Measurements from ENCODE around the gene COL1A2.
A peak's percentile ranks its signal among the peaks of the same experiment; 100 is the strongest.

The COL1A2 gene

GRCh38 chr7:94391726-94392392 is 2.8 kb upstream of the COL1A2 start:
- Histone ChIP-seq H3K27me3 (ENCODE audit: insufficient read depth, low read length) (no peaks in the 10 kb centered on the region), H3K9me3 (ENCODE audit: low read length) (no peaks in the 10 kb centered on the region), H3K4me1 (ENCODE audit: insufficient read depth, low read length) (peaks cover 28% of the 10 kb centered on the region), H3K36me3 (ENCODE audit: insufficient read depth, low read length) (no peaks in the 10 kb centered on the region), H2AFZ (ENCODE audit: low read depth, low read length) (peak overlapping the region; percentile 93), H3K4me3 (ENCODE audit: low read length) (peak overlapping the region; percentile 27)

DNA sequence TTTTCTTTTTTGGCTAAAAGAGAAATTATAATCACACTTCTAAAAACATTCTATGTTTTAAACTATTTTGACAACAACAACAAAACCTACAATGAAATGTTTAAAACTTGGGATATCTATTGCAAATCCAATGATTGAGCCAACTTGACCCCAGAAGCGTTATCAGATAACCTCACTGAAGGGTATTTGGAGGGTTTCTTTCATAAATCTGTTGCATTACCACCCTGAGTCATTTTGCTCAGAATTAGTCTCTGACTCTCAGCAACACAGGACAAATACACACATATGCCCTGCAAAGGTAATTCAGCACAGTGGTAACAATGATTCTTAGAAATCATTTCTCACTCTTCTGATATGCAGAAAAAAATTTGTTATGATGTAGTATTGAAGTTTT is 2.3 kb upstream of the COL1A2 start:
- H3K4me3 ChIP-seq (ENCODE audit: low read length): no peak overlapping the region
- H2AFZ ChIP-seq (ENCODE audit: low read depth, low read length): peak overlapping the region; percentile 93
- no peaks in the 10 kb centered on the region for H3K36me3 ChIP-seq (ENCODE audit: insufficient read depth, low read length)
- no peaks in the 10 kb centered on the region for H3K27me3 ChIP-seq (ENCODE audit: insufficient read depth, low read length)
- H3K9me3 ChIP-seq (ENCODE audit: low read length): no peaks in the 10 kb centered on the region
- H3K4me1 ChIP-seq (ENCODE audit: insufficient read depth, low read length): peaks cover 28% of the 10 kb centered on the region

GRCh38 chr7:94393246-94394108 is 1.2 kb upstream of the COL1A2 start:
- Histone ChIP-seq H3K9me3 (ENCODE audit: low read length) (no peaks in the 10 kb centered on the region), H3K4me1 (ENCODE audit: insufficient read depth, low read length) (peaks cover 28% of the 10 kb centered on the region), H3K27me3 (ENCODE audit: insufficient read depth, low read length) (no peaks in the 10 kb centered on the region), H3K36me3 (ENCODE audit: insufficient read depth, low read length) (no peaks in the 10 kb centered on the region), H3K4me3 (ENCODE audit: low read length) (no peak overlapping the region), H2AFZ (ENCODE audit: low read depth, low read length) (peak overlapping the region; percentile 93)

- H3K9me3 ChIP-seq (ENCODE audit: low read length): no peaks in the 10 kb centered on the region
- no peak overlapping the region for H3K4me3 ChIP-seq (ENCODE audit: low read length)
- peaks cover 28% of the 10 kb centered on the region for H3K4me1 ChIP-seq (ENCODE audit: insufficient read depth, low read length)
- no peaks in the 10 kb centered on the region for H3K36me3 ChIP-seq (ENCODE audit: insufficient read depth, low read length)
- no peak overlapping the region for H2AFZ ChIP-seq (ENCODE audit: low read depth, low read length)
- no peaks in the 10 kb centered on the region for H3K27me3 ChIP-seq (ENCODE audit: insufficient read depth, low read length)
Observed at GRCh38 chr7:94394109-94394436, 622 bp upstream of the COL1A2 start.

DNA sequence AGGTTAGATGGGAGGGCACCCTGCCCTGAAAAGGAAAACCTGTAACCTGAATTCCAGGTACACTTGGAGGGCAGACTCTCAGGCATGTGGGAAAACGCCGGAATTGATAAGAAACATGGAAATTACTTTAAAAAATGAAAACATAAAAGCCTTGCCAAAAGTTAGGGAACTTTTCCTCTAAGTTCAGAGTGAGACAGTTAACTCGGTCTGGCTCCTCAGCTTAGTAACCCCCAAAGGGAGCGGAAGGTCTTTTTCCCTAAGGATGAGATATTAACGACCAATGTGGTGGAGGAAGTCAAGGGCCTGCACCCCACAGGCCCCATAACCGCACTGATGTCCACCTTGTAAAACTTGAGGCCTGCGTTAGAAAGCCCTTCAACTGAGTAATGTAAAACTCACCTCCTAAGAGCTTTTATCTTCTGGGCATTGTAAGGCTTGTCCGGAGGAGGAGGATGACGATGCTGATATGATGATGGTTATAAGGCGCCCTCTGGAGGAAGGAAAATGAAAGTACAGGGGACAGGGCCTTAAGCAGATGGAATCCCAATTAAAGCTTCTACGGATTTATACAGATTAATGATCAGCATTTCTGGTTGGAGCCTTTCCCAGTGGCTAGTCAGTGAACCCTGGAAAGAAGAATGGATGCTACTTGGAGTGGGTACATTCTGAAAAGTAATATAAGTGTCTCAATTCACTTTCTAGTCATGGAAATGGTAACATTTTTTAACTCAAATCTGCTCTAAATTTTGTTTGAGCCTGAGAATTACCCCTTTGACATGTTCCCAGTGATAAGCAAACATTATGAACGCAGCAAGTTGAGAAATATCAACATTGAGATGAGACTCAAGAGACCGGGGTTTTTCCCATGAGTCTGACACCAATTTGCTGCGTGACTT is 694 bp downstream of the COL1A2 start:
- Histone ChIP-seq H3K4me1 (ENCODE audit: insufficient read depth, low read length) (peaks cover 28% of the 10 kb centered on the region), H3K36me3 (ENCODE audit: insufficient read depth, low read length) (no peaks in the 10 kb centered on the region), H3K4me3 (ENCODE audit: low read length) (peak overlapping the region; percentile 53), H3K9me3 (ENCODE audit: low read length) (no peaks in the 10 kb centered on the region), H3K27me3 (ENCODE audit: insufficient read depth, low read length) (no peaks in the 10 kb centered on the region), H2AFZ (ENCODE audit: low read depth, low read length) (peak overlapping the region; percentile 32)

DNA sequence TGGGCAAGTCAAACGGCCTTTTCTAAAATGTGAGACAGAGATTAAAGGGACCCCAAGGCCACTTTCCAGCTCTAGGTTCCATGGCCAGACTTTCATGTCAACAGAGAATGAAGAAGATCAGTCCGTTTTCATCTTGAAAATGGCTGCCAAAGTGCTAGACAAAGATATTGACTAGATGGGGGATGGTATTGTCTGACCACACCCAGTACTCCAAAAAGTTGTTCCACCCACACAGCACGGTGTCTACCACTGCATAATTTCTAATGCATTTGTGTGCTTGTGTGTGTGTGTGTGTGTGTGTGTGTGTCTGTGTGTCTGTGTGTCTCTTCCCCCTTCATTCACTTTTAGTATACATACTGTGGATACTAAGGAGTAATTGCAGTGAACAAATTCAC is 1.3 kb downstream of the COL1A2 start:
- no peaks in the 10 kb centered on the region for H3K36me3 ChIP-seq (ENCODE audit: insufficient read depth, low read length)
- H3K9me3 ChIP-seq (ENCODE audit: low read length): no peaks in the 10 kb centered on the region
- H3K4me1 ChIP-seq (ENCODE audit: insufficient read depth, low read length): peaks cover 26% of the 10 kb centered on the region
- H2AFZ ChIP-seq (ENCODE audit: low read depth, low read length): no peak overlapping the region
- H3K4me3 ChIP-seq (ENCODE audit: low read length): peak overlapping the region; percentile 53
- no peaks in the 10 kb centered on the region for H3K27me3 ChIP-seq (ENCODE audit: insufficient read depth, low read length)

DNA sequence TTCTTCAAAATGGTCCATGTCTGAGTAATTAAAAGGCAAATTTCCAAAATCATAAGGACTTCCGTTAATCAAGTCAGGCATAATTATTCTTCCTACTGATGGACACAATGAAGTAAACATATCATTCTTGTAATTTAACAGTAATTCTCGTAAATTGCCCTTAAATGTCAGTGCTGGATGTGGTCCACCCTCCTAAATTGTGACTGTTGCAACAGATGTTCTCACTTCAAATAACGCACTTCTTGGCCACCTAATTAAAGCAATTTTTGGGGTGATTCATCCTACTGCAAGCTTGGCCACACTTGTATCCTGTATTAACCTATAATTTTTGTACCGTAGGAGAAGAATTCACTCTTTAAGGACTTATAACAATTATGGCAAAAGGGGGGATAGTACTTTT is 1.9 kb downstream of the COL1A2 start:
- Histone ChIP-seq H2AFZ (ENCODE audit: low read depth, low read length) (no peak overlapping the region), H3K27me3 (ENCODE audit: insufficient read depth, low read length) (no peaks in the 10 kb centered on the region), H3K4me3 (ENCODE audit: low read length) (peak overlapping the region; percentile 53), H3K36me3 (ENCODE audit: insufficient read depth, low read length) (no peaks in the 10 kb centered on the region), H3K4me1 (ENCODE audit: insufficient read depth, low read length) (peaks cover 21% of the 10 kb centered on the region), H3K9me3 (ENCODE audit: low read length) (no peaks in the 10 kb centered on the region)

DNA sequence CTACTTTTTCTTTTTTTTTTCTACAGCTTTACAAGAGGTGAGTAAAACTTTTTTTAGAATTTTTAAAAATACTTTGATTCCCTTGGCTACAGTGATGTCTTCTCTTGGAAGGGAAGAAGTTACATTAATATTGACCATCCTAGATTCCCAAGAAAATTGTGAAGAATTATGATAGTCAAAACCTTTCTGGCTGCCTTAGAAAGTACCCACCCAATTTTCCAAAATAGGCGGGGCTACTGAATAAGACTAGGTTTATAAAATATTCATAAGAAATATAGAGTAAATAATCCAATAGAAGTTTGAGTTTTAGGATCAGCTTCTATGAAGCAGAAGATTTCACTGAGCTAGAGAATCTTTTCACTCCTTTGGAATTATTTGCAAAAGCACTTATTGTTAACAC is 3.0 kb downstream of the COL1A2 start:
- Histone ChIP-seq H3K36me3 (ENCODE audit: insufficient read depth, low read length) (no peaks in the 10 kb centered on the region), H3K27me3 (ENCODE audit: insufficient read depth, low read length) (no peaks in the 10 kb centered on the region), H3K4me1 (ENCODE audit: insufficient read depth, low read length) (peaks cover 10% of the 10 kb centered on the region), H3K9me3 (ENCODE audit: low read length) (no peaks in the 10 kb centered on the region), H3K4me3 (ENCODE audit: low read length) (no peak overlapping the region), H2AFZ (ENCODE audit: low read depth, low read length) (no peak overlapping the region)

GRCh38 chr7:94398841-94399240 is 4.1 kb downstream of the COL1A2 start:
- Histone ChIP-seq H3K27me3 (ENCODE audit: insufficient read depth, low read length) (no peaks in the 10 kb centered on the region), H2AFZ (ENCODE audit: low read depth, low read length) (no peak overlapping the region), H3K9me3 (ENCODE audit: low read length) (no peaks in the 10 kb centered on the region), H3K4me1 (ENCODE audit: insufficient read depth, low read length) (no peaks in the 10 kb centered on the region), H3K4me3 (ENCODE audit: low read length) (no peak overlapping the region), H3K36me3 (ENCODE audit: insufficient read depth, low read length) (no peaks in the 10 kb centered on the region)

- H2AFZ ChIP-seq (ENCODE audit: low read depth, low read length): no peak overlapping the region
- H3K36me3 ChIP-seq (ENCODE audit: insufficient read depth, low read length): no peaks in the 10 kb centered on the region
- no peaks in the 10 kb centered on the region for H3K4me1 ChIP-seq (ENCODE audit: insufficient read depth, low read length)
- no peaks in the 10 kb centered on the region for H3K27me3 ChIP-seq (ENCODE audit: insufficient read depth, low read length)
- H3K4me3 ChIP-seq (ENCODE audit: low read length): no peak overlapping the region
- no peaks in the 10 kb centered on the region for H3K9me3 ChIP-seq (ENCODE audit: low read length)
Observed at GRCh38 chr7:94400022-94400421, 5.3 kb downstream of the COL1A2 start.

DNA sequence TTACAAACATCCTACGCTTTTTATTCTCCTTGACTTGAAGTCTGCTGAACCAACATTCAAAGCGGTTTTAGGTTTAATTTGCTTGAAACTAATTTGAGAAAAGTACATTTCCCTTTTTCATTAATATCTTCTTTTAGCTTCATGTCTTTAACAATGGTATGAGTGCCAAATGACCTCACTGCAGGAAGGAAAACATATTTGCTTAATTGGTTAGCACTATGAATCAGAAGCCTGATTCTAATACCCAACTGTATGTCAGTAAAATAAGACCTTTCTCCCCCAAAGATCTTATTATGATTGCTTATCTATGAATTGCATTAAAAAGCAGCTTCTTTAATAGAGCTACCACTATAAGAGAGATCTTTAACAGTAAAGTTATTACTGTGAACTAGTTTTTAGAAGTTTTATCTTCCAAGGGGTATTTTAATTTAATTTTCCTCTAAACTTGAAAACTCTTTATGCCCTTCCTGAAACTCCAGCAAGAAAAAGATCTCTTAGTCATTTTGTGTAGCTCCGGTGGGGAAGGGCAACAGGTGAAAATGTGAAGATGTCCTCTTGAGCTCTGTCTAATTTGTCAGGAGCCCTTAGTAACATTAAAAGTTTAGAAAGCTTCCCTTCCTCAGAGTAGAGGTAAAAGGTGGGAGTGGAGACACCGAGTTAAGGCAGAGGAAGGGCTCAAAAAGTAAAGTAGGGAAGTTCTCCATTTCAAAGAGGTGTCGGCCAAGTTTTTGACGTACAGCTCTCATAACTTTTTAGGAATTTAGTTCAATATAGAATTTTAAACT is 6.1 kb downstream of the COL1A2 start:
- Histone ChIP-seq H3K27me3 (ENCODE audit: insufficient read depth, low read length) (no peaks in the 10 kb centered on the region), H3K9me3 (ENCODE audit: low read length) (no peaks in the 10 kb centered on the region), H3K4me1 (ENCODE audit: insufficient read depth, low read length) (no peaks in the 10 kb centered on the region), H3K36me3 (ENCODE audit: insufficient read depth, low read length) (no peaks in the 10 kb centered on the region), H2AFZ (ENCODE audit: low read depth, low read length) (no peak overlapping the region), H3K4me3 (ENCODE audit: low read length) (no peak overlapping the region)

- Histone ChIP-seq H3K9me3 (ENCODE audit: low read length) (no peaks in the 10 kb centered on the region), H3K36me3 (ENCODE audit: insufficient read depth, low read length) (no peaks in the 10 kb centered on the region), H3K4me1 (ENCODE audit: insufficient read depth, low read length) (no peaks in the 10 kb centered on the region), H3K4me3 (ENCODE audit: low read length) (no peak overlapping the region), H3K27me3 (ENCODE audit: insufficient read depth, low read length) (no peaks in the 10 kb centered on the region), H2AFZ (ENCODE audit: low read depth, low read length) (no peak overlapping the region)
Observed at GRCh38 chr7:94401428-94401814, 6.7 kb downstream of the COL1A2 start.

Measured in neuron (in vitro differentiated cells).